Activated CD4-positive, alpha-beta memory T cell treated with anti-CD3 and anti-CD28 coated beads for 36 hours (primary cell): ENCODE measurements around the gene LSMEM2. TPM values are rescaled to one million over a fixed set of nuclear protein-coding genes. Genes with fewer than 3 reads are reported as not detected.

Experiments
- CTCF ChIA-PET: fragments of 350-600 bp; sonication (Branson Sonifier 250); formaldehyde crosslinking; loops from one replicate; lab custom pipeline; 2021; ENCODE audit warnings: antibody characterized with exemption, inconsistent platforms; lab: Charles Lee
- POLR2A ChIA-PET: fragments of 350-600 bp; sonication (Branson Sonifier 250); formaldehyde crosslinking; loops from one replicate; lab custom pipeline; 2021; ENCODE audit warnings: antibody characterized with exemption; lab: Charles Lee
- DNase-seq: peaks from one replicate; pipeline ENCODE4 v3.0.0-alpha.2; 2020
- H3K27ac Mint-ChIP-seq: one replicate; pipeline ENCODE4 v1.8.0; 2021; ENCODE audit warnings: mixed read lengths
- H3K27me3 Mint-ChIP-seq: one replicate; pipeline ENCODE4 v1.8.0; 2021; ENCODE audit warnings: mixed read lengths
- H3K36me3 Mint-ChIP-seq: one replicate; pipeline ENCODE4 v1.8.0; 2021; ENCODE audit warnings: mixed read lengths
- H3K4me1 Mint-ChIP-seq: one replicate; pipeline ENCODE4 v1.8.0; 2021; ENCODE audit warnings: low read depth, mixed read lengths
- H3K4me3 Mint-ChIP-seq: one replicate; pipeline ENCODE4 v1.8.0; 2021; ENCODE audit warnings: mild to moderate bottlenecking, mixed read lengths
- H3K9me3 Mint-ChIP-seq: one replicate; pipeline ENCODE4 v1.8.0; 2021; ENCODE audit warnings: mixed read lengths
- intact Hi-C: fragments of 100-400 bp; cut with micrococcal nuclease; formaldehyde crosslinking; loops from one replicate; pipeline ENCODE4 v1.15.1; 2023
- total RNA-seq, 2 experiments: library from RNA; stranded (reverse); gene quantifications; one replicate each; pipeline ENCODE4 v1.2.3, GENCODE V29; 2021

LSMEM2 gene
- total RNA-seq, 2 experiments from 2014 or later: not detected

DNA sequence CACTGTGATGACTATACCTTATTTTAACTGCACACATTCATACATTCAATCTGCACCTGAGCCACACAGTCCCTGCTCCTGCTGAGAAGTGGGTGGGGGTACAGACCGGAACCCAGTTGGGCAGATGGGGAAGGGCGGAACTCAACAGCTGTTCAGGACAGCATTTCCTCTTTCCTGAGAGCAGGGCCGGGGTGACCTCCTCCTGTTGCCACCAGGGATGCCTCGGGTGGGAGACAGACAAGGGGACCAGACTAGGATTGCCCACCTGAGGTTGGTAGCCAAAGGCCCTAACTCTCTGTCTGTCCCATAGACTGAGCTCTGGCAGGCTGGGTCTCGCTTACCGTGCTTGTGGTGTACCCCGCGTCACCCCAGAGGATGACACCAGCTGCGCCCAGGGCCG lies 39.7 kb downstream of the LSMEM2 start:
- Mint-ChIP-seq H3K27me3 (no peaks in the 10 kb centered on the region), H3K27ac (no peak overlapping the region), H3K4me1 (peaks cover 33% of the 10 kb centered on the region), H3K9me3 (no peaks in the 10 kb centered on the region), H3K36me3 (no peaks in the 10 kb centered on the region), H3K4me3 (no peak overlapping the region)
- ChIA-PET CTCF (interaction anchor here (0.6 to 0.7 kb wide), 2 partner anchors 62 to 92 kb away, joined by 3 read pairs; no protein-coding TSS in a partner anchor), POLR2A (interaction anchor here (1.4 to 2.4 kb wide), 3 partner anchors 9 to 19 kb away, joined by 4 to 7 read pairs (median 7); partner anchors contain the start of genes HYAL3, NAA80 and TUSC2)
- intact Hi-C loops: no loop called here
- no peak for DNase-seq

GRCh38 chr3:50319181-50319893 lies 40.5 kb downstream of the LSMEM2 start:
- DNase-seq: no peak
- CTCF ChIA-PET: interaction anchor here (0.6 to 0.7 kb wide), 2 partner anchors 63 to 92 kb away, joined by 3 read pairs; no protein-coding TSS in a partner anchor
- no peak overlapping the region for H3K27ac Mint-ChIP-seq
- H3K4me3 Mint-ChIP-seq: no peak overlapping the region
- H3K36me3 Mint-ChIP-seq: no peaks in the 10 kb centered on the region
- H3K27me3 Mint-ChIP-seq: no peaks in the 10 kb centered on the region
- H3K4me1 Mint-ChIP-seq: peaks cover 33% of the 10 kb centered on the region
- H3K9me3 Mint-ChIP-seq: no peaks in the 10 kb centered on the region
- POLR2A ChIA-PET: interaction anchor here (1.4 to 2.4 kb wide), 3 partner anchors 9 to 20 kb away, joined by 4 to 7 read pairs (median 7); partner anchors contain the start of genes HYAL3, NAA80 and TUSC2
- intact Hi-C loops: no loop called here

DNA sequence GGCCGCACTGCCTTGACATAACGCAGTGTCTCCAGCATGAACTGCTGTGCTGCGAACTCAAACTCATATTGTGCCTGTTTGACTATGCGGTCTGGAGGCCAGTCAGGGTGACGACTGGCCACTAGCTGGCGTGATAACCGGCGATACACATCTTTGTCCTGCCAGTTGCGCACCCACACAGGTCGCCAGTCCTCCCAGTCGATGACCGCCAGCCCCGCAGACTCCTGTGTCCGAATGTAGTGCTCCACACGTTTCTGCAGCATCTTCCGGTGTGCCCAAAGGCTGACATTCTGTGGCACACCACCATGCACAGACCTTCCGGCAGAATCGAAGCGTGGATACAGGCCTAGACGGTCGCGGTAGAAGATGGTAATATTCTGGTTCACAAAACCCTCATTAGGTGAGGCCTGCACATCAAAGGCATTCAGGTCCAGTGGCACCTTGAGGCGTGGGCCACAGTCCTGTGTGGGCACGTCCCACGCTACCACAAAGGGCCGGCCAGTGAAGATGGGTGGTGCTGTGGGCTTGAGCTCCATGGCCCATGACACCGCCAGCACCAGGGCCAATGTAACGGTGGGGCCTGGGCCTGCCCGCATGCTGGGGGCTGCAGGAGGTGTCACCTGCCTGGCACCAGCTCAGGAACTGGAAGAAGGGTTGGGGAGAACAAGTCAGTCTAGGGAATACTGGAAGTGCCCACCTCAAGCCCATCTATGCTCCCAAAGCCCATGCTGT lies 41.2 kb downstream of the LSMEM2 start:
- H3K4me1 Mint-ChIP-seq: peaks cover 33% of the 10 kb centered on the region
- H3K27ac Mint-ChIP-seq: no peak overlapping the region
- peak overlapping the region; percentile 78 for H3K4me3 Mint-ChIP-seq
- no peaks in the 10 kb centered on the region for H3K27me3 Mint-ChIP-seq
- intact Hi-C loops: no loop called here
- no peak for DNase-seq
- H3K9me3 Mint-ChIP-seq: no peaks in the 10 kb centered on the region
- no peaks in the 10 kb centered on the region for H3K36me3 Mint-ChIP-seq
- POLR2A ChIA-PET: interaction anchor here (2.4 kb wide), 1 partner anchor 16 kb away, joined by 7 read pairs; no protein-coding TSS in a partner anchor
- CTCF ChIA-PET: interaction anchor here (1.0 to 2.2 kb wide), 3 partner anchors 21 to 73 kb away, joined by 3 to 16 read pairs (median 3); partner anchors contain the start of genes HYAL3 and NAA80

DNA sequence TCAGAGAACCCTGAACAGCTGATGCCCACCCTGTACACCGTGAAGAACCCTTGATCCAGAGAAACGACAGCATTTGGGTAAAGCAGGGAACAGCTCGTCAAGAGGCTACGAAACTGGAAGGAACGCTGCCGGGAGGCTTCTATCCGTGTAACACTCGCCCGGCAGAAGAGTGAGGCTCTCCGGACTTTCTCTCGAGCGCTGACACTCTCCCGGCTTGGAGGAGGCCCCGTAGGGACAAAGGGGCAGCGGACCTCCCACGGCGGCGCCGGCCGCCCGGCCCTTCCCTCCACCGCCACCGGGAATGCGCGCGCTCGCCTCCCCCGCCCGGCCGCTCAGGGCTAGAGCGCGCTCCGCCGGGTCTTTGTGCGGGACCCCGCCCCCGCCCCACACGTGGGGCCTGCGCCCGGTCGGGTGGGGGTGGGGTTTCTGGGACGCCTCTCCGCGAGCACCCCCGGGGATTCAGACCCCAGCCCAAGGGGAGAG lies 42.0 kb downstream of the LSMEM2 start:
- intact Hi-C loops: loop anchor here (1.0 kb wide), 2 partner anchors 16 to 22 kb away; partner anchors contain the start of genes HYAL3 and NAA80
- Mint-ChIP-seq H3K27ac (peak overlapping the region; percentile 16), H3K36me3 (no peaks in the 10 kb centered on the region), H3K9me3 (no peaks in the 10 kb centered on the region), H3K27me3 (no peaks in the 10 kb centered on the region), H3K4me3 (peak overlapping the region; percentile 78), H3K4me1 (peaks cover 33% of the 10 kb centered on the region)
- DNase-seq: peak; percentile 70
- ChIA-PET POLR2A (interaction anchor here (2.4 kb wide), 1 partner anchor 15 kb away, joined by 7 read pairs; no protein-coding TSS in a partner anchor), CTCF (interaction anchor here (0.5 to 2.2 kb wide), 11 partner anchors 10 to 221 kb away, joined by 3 to 16 read pairs (median 4); partner anchors contain the start of genes HYAL3 and NAA80)

DNA sequence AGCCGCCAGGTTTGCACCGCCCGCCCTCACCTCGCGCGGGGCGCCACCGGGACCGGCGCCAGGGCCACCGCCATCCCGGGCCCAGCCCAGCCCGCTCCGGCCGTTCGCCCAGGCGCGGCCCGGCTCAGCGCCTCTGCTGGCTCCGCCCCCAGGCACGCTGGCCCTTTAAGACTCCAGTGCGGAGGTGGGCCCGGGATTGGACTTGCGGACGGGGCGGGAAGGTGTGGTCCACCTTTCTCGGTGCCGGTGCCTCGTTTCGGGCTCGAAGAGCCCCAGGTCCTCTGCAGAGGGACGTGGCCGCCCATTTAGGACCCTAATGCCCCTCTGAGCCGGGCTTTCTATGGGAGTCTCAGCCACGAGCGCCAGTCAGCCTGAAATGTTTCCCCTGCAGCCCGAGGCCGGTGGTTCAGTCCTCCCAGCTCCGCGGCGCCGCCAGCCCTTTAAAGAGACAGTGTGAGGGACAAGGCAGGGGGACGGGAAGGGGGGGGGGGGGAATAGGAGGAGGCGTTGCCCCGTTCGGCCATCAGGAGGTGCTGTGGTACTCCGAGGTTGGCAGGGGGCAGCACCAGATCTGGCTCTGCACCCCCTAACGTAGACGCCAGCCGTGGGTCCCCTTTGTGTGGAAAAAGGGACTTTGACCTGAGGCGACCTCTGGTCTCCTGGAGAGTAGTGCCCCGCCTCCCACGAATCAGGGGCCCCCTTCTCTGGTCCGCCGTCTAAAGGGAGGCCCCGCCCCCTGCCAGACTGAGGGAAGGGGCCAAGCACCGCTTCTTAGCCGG lies 42.6 kb downstream of the LSMEM2 start:
- peak overlapping the region; percentile 86 for H3K27ac Mint-ChIP-seq
- no peaks in the 10 kb centered on the region for H3K27me3 Mint-ChIP-seq
- ChIA-PET CTCF (interaction anchor here (0.5 to 2.2 kb wide), 10 partner anchors 10 to 221 kb away, joined by 3 to 16 read pairs (median 4); partner anchors contain the start of genes GNAI2, HYAL3 and NAA80), POLR2A (interaction anchor here (0.6 kb wide), 1 partner anchor 12 kb away, joined by 3 read pairs; no protein-coding TSS in a partner anchor)
- intact Hi-C loops: loop anchor here (1.0 kb wide), 2 partner anchors 16 to 22 kb away; partner anchors contain the start of genes HYAL3 and NAA80
- peaks cover 2% of the 10 kb centered on the region for H3K36me3 Mint-ChIP-seq
- peak overlapping the region; percentile 77 for H3K4me3 Mint-ChIP-seq
- DNase-seq: peak; percentile 88
- peaks cover 30% of the 10 kb centered on the region for H3K4me1 Mint-ChIP-seq
- H3K9me3 Mint-ChIP-seq: no peaks in the 10 kb centered on the region

DNA sequence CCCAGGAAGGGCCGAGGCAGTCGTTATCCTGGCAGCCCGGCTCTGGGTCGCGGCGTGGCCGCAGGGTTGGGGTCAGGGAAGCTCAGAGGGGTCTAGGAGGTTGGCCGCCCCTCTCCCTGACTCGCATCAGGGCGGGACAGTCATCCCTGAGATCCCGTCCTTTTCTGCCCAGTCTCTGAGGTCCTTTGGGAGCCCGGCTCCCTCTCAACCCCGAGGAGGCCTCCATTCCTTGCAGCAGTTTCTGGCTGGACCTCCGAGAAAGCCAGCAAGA lies 43.2 kb downstream of the LSMEM2 start:
- POLR2A ChIA-PET: interaction anchor here (0.6 kb wide), 1 partner anchor 11 kb away, joined by 3 read pairs; no protein-coding TSS in a partner anchor
- H3K9me3 Mint-ChIP-seq: no peaks in the 10 kb centered on the region

GRCh38 chr3:50322386-50323091 lies 43.7 kb downstream of the LSMEM2 start, which contains the start of gene HYAL2:
Gene HYAL2 (minus strand): TSS chr3:50322745. CDS start chr3:50320489, 2,256 bp downstream.
- H3K4me1 Mint-ChIP-seq: peaks cover 32% of the 10 kb centered on the region
- POLR2A ChIA-PET: interaction anchor here (1.0 kb wide), 1 partner anchor 14 kb away, joined by 3 read pairs; no protein-coding TSS in a partner anchor
- no peaks in the 10 kb centered on the region for H3K9me3 Mint-ChIP-seq
- intact Hi-C loops: no loop called here
- H3K27ac Mint-ChIP-seq: peak within 1 kb of the TSS; percentile 86
- CTCF ChIA-PET: interaction anchor here (0.6 to 3.3 kb wide), 5 partner anchors 9 to 571 kb away, joined by 3 to 15 read pairs (median 9); partner anchors contain the start of genes CYB561D2 and NPRL2
- H3K27me3 Mint-ChIP-seq: no peaks in the 10 kb centered on the region
- DNase-seq: no peak
- H3K36me3 Mint-ChIP-seq: peaks cover 2% of the 10 kb centered on the region
- H3K4me3 Mint-ChIP-seq: peak within 1 kb of the TSS; percentile 77

More for the DNA sequence above, 43.2 kb downstream of the LSMEM2 start:
- H3K4me1 Mint-ChIP-seq: peaks cover 29% of the 10 kb centered on the region
- no peaks in the 10 kb centered on the region for H3K27me3 Mint-ChIP-seq
- CTCF ChIA-PET: interaction anchor here (0.8 to 3.3 kb wide), 8 partner anchors 9 to 220 kb away, joined by 3 to 16 read pairs (median 4); partner anchors contain the start of genes GNAI2, HYAL3 and NAA80
- H3K4me3 Mint-ChIP-seq: peak overlapping the region; percentile 77
- no peak overlapping the region for H3K27ac Mint-ChIP-seq
- intact Hi-C loops: no loop called here
- peaks cover 2% of the 10 kb centered on the region for H3K36me3 Mint-ChIP-seq
- no peak for DNase-seq

DNA sequence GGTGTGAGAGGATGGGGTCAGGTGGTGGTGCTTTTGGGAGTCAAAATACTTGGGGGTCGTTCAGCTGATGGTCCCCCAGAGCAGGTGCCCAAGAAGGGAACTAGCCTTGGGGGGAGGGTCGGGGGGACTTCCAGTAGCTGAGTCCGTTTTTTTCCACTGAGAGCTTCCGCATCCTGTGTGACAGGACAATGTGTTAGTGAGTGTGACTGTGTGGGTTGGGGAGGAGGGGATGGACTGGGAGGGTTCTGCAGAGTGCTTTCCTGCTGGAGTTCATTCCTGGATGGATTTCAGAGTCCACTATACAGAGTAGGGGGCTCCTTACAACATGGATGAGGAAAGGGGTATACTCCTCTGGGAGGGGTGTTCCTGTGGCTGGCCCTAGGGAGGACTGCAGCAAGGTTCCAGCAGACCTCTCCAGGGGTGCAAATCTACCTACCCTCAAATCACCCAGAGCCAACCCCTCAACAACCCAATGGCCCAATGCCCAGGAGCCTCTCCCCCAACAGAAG lies 44.3 kb downstream of the LSMEM2 start:
- Mint-ChIP-seq H3K27ac (no peak overlapping the region), H3K36me3 (peaks cover 2% of the 10 kb centered on the region), H3K9me3 (no peaks in the 10 kb centered on the region), H3K4me3 (no peak overlapping the region), H3K27me3 (no peaks in the 10 kb centered on the region), H3K4me1 (peaks cover 34% of the 10 kb centered on the region)
- intact Hi-C loops: no loop called here
- POLR2A ChIA-PET: interaction anchor here (1.0 kb wide), 1 partner anchor 14 kb away, joined by 3 read pairs; no protein-coding TSS in a partner anchor
- DNase-seq: no peak
- CTCF ChIA-PET: interaction anchor here (0.6 to 4.9 kb wide), 8 partner anchors 12 to 572 kb away, joined by 3 to 30 read pairs (median 10); partner anchors contain the start of genes CYB561D2, HYAL3, LSMEM2 and NAA80

DNA sequence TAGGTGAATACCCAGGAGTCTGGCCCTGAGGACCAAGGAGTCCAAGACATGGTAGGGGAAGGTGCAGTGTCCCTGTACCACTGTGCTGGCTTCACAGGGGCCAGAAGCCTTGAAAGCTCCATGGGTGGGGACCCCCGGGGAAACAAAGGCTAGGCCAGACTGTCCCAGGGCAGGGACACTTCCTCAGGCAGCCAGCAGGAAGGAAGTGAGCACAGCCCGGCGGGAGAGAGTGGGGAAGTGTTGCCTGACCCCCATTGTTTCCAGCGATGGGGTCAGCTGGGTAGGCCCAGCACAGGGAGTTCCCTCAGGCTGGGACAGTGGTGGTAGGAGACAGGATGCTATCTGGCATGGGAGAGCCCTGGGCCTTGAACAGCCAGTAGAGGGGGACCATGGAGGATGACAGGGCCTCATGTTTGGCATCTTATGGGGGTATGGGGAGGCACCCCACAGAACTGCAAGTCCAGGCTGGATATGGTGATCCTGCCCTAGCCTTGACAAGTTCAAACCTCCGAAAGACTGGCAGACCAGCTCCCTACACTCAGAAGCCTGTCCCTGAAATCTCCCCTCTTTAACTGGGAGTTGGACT lies 44.8 kb downstream of the LSMEM2 start:
- H3K27me3 Mint-ChIP-seq: no peaks in the 10 kb centered on the region
- H3K9me3 Mint-ChIP-seq: no peaks in the 10 kb centered on the region
- no peak for DNase-seq
- H3K27ac Mint-ChIP-seq: no peak overlapping the region
- H3K4me3 Mint-ChIP-seq: no peak overlapping the region
- intact Hi-C loops: loop anchor here (1.0 kb wide), 1 partner anchor 49 kb away; no protein-coding TSS in a partner anchor
- peaks cover 37% of the 10 kb centered on the region for H3K4me1 Mint-ChIP-seq
- peaks cover 2% of the 10 kb centered on the region for H3K36me3 Mint-ChIP-seq
- ChIA-PET CTCF (interaction anchor here (0.6 to 4.9 kb wide), 21 partner anchors 10 to 572 kb away, joined by 3 to 30 read pairs (median 5); partner anchors contain the start of genes CYB561D2, HYAL1, HYAL3 and IFRD2), POLR2A (interaction anchor here (1.0 to 1.8 kb wide), 4 partner anchors 10 to 24 kb away, joined by 3 to 10 read pairs (median 4); partner anchors contain the start of genes HYAL3 and NAA80)
